Bronchial epithelial cell (primary cell): ENCODE results near the gene USH2A. TPM values are rescaled to one million over a fixed set of nuclear protein-coding genes. Genes with fewer than 3 reads are reported as not detected.

Source experiments
- DNase-seq: peaks from one replicate; pipeline ENCODE4 v3.0.0-alpha.2; 2010; ENCODE audit warnings: low read depth
- FAIRE-seq: peaks from 2 replicates; lab custom pipeline; 2011; peaks lifted over from hg19 to GRCh38; lab: Jason Lieb, UNC
- H3K27me3 ChIP-seq: 2 replicates; pipeline ENCODE4 v1.5.1; 2011; ENCODE audit warnings: low read length; ENCODE audit not compliant: control insufficient read depth, insufficient read depth
- H3K36me3 ChIP-seq: 2 replicates; pipeline ENCODE4 v1.5.1; 2011; ENCODE audit warnings: low read length; ENCODE audit not compliant: control insufficient read depth, insufficient read depth
- H3K4me3 ChIP-seq: 2 replicates; pipeline ENCODE4 v1.5.1; 2011; ENCODE audit warnings: mild to moderate bottlenecking, low read depth, low read length, control low read depth
- total RNA-seq: library from RNA; depleted of rRNA; stranded (reverse); fragments of >200 nt; gene quantifications from 2 replicates; pipeline ENCODE4 v1.2.1, GENCODE V29; 2014
- TF ChIP-seq, protein P1 (sequence below): IDR thresholded peaks from 2 replicates; pipeline ENCODE4 v1.5.1; 2011; ENCODE audit warnings: mild to moderate bottlenecking, moderate library complexity, low read length, control low read depth, inconsistent platforms; ENCODE audit not compliant: insufficient read depth, severe bottlenecking

The USH2A gene
- total RNA-seq, 1 donor from 2014 or later: not detected

- DNase-seq (no peak), FAIRE-seq (no peak)
- H3K4me3 ChIP-seq: no peak overlapping the region
- TF ChIP-seq, protein P1, sequence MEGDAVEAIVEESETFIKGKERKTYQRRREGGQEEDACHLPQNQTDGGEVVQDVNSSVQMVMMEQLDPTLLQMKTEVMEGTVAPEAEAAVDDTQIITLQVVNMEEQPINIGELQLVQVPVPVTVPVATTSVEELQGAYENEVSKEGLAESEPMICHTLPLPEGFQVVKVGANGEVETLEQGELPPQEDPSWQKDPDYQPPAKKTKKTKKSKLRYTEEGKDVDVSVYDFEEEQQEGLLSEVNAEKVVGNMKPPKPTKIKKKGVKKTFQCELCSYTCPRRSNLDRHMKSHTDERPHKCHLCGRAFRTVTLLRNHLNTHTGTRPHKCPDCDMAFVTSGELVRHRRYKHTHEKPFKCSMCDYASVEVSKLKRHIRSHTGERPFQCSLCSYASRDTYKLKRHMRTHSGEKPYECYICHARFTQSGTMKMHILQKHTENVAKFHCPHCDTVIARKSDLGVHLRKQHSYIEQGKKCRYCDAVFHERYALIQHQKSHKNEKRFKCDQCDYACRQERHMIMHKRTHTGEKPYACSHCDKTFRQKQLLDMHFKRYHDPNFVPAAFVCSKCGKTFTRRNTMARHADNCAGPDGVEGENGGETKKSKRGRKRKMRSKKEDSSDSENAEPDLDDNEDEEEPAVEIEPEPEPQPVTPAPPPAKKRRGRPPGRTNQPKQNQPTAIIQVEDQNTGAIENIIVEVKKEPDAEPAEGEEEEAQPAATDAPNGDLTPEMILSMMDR: no peak
- no peaks in the 10 kb centered on the region for H3K27me3 ChIP-seq
- no peaks in the 10 kb centered on the region for H3K36me3 ChIP-seq
Measured at GRCh38 chr1:215894617-215895016, 528.6 kb downstream of the USH2A start.

GRCh38 chr1:215891266-215892057 is 531.8 kb downstream of the USH2A start:
- TF ChIP-seq, protein P1: no peak
- FAIRE-seq: no peak

DNA sequence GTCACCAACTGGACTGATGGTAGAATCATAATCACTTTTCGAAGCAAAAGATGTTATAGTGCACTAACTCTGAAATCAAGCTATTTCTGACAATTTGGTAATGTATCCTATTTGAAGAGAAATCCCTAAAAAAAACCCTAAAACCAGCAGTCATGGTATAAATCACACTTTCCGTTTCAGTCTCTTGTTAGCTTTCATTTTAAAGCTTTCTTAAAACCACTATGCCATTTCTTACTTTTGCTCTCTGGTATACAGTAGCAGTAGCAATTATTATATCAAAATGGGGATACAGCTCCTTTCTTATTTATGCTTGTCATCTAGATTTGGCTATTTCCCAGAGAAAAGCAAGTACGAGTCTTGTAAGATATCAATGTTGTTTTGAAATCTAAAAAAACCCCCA is 532.8 kb downstream of the USH2A start:
- H3K27me3 ChIP-seq: no peaks in the 10 kb centered on the region
- DNase-seq (no peak), FAIRE-seq (no peak)
- H3K36me3 ChIP-seq: no peaks in the 10 kb centered on the region
- TF ChIP-seq, protein P1: no peak
- H3K4me3 ChIP-seq: no peak overlapping the region

More at GRCh38 chr1:215891266-215892057, 531.8 kb downstream of the USH2A start:
- Histone ChIP-seq H3K36me3 (no peaks in the 10 kb centered on the region), H3K27me3 (no peaks in the 10 kb centered on the region), H3K4me3 (no peak overlapping the region)
- no peak for DNase-seq

DNA sequence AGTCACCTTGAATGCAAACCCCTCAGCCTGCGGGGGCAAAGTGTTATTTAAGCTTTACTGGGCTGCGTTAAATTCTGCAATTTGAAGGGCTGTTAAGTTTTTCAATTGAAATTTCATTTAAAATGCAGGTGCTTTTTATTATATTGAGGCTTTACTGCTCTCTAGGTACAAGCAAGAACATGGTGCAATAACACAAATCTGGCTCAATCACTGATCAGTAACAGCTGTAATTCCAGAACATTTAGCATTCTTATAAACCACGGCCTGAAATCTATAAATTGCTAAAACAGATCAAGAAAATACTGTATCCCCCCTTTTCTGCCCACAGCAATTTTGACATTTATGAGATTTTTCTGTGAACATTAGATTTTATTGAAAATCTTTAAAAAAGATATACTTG is 533.4 kb downstream of the USH2A start:
- no peaks in the 10 kb centered on the region for H3K36me3 ChIP-seq
- H3K4me3 ChIP-seq: no peak overlapping the region
- FAIRE-seq (no peak), DNase-seq (no peak)
- TF ChIP-seq, protein P1: no peak
- H3K27me3 ChIP-seq: no peaks in the 10 kb centered on the region

- H3K36me3 ChIP-seq: no peaks in the 10 kb centered on the region
- no peak overlapping the region for H3K4me3 ChIP-seq
- no peaks in the 10 kb centered on the region for H3K27me3 ChIP-seq
- TF ChIP-seq, protein P1: no peak
- DNase-seq (peak; percentile 2), FAIRE-seq (no peak)
Measured at GRCh38 chr1:215888159-215888558, 535.1 kb downstream of the USH2A start.
